Ishikawa (cell line): ENCODE data around the gene BZW2.

ENCODE experiments used
- CEBPB ChIP-seq: IDR thresholded peaks from 2 replicates; pipeline ENCODE4 v1.6.1; 2012
- CREB1 ChIP-seq: IDR thresholded peaks from 2 replicates; pipeline ENCODE4 v1.6.1; 2012; ENCODE audit warnings: low read depth
- EGR1 ChIP-seq: IDR thresholded peaks from 2 replicates; pipeline ENCODE4 v1.6.1; 2012
- EP300 ChIP-seq: IDR thresholded peaks from 2 replicates; pipeline ENCODE4 v1.6.1; 2012; ENCODE audit warnings: borderline replicate concordance
- FOXM1 ChIP-seq: IDR thresholded peaks from 2 replicates; pipeline ENCODE4 v1.6.1; 2012; ENCODE audit warnings: low read depth, borderline replicate concordance
- MAX ChIP-seq: IDR thresholded peaks from 2 replicates; pipeline ENCODE4 v1.6.1; 2012
- NFIC ChIP-seq: IDR thresholded peaks from 2 replicates; pipeline ENCODE4 v1.6.1; 2012
- RAD21 ChIP-seq: IDR thresholded peaks from 2 replicates; pipeline ENCODE4 v1.6.1; 2012; ENCODE audit warnings: low read depth
- REST ChIP-seq: IDR thresholded peaks from 2 replicates; pipeline ENCODE4 v1.6.1; 2012; ENCODE audit warnings: low read depth, mild to moderate bottlenecking
- TAF1 ChIP-seq: IDR thresholded peaks from 2 replicates; pipeline ENCODE4 v1.6.1; 2012; ENCODE audit warnings: low read depth, mild to moderate bottlenecking
- TCF12 ChIP-seq: IDR thresholded peaks from 2 replicates; pipeline ENCODE4 v1.6.1; 2012; ENCODE audit warnings: low read depth
- TEAD4 ChIP-seq: IDR thresholded peaks from 2 replicates; pipeline ENCODE4 v1.6.1; 2012
- USF1 ChIP-seq: IDR thresholded peaks from 2 replicates; pipeline ENCODE4 v1.6.1; 2012
- YY1 ChIP-seq: IDR thresholded peaks from 2 replicates; pipeline ENCODE4 v1.6.1; 2012; ENCODE audit warnings: low read depth
- ZBTB7A ChIP-seq: IDR thresholded peaks from 2 replicates; pipeline ENCODE4 v1.6.1; 2012; ENCODE audit warnings: low read depth

The BZW2 gene

GRCh38 chr7:16651396-16652239, 5.6 kb downstream of the BZW2 start:
- no peak for TF ChIP-seq EP300
- no peak for TF ChIP-seq ZBTB7A
- TF ChIP-seq CEBPB = no peak
- no peak for TF ChIP-seq TAF1
- no peak for TF ChIP-seq REST
- no peak for TF ChIP-seq EGR1
- TF ChIP-seq TEAD4 = no peak
- no peak for TF ChIP-seq USF1
- no peak for TF ChIP-seq RAD21
- no peak for TF ChIP-seq YY1
- no peak for TF ChIP-seq NFIC
- TF ChIP-seq FOXM1 = no peak
- TF ChIP-seq MAX = no peak
- TF ChIP-seq TCF12 = no peak
- TF ChIP-seq CREB1 = no peak

- TF ChIP-seq TEAD4 (no peak), REST (no peak), NFIC (no peak), CEBPB (peak; percentile 88), YY1 (no peak), TAF1 (no peak), ZBTB7A (no peak), CREB1 (no peak)
Observed at GRCh38 chr7:16652240-16652583, 6.2 kb downstream of the BZW2 start.

- no peak for TF ChIP-seq MAX
- no peak for TF ChIP-seq FOXM1
Observed at GRCh38 chr7:16652888-16653287, 6.9 kb downstream of the BZW2 start.

GRCh38 chr7:16655394-16655793, 9.4 kb downstream of the BZW2 start:
- TF ChIP-seq TAF1 (no peak), YY1 (no peak)

GRCh38 chr7:16656141-16656540, 10.2 kb downstream of the BZW2 start:
- TF ChIP-seq TEAD4 = no peak
- TF ChIP-seq NFIC = no peak
- no peak for TF ChIP-seq USF1
- no peak for TF ChIP-seq FOXM1
- TF ChIP-seq TAF1 = no peak
- TF ChIP-seq REST = no peak
- TF ChIP-seq TCF12 = no peak
- TF ChIP-seq EP300 = no peak
- no peak for TF ChIP-seq YY1
- no peak for TF ChIP-seq CREB1
- no peak for TF ChIP-seq ZBTB7A
